Parathyroid adenoma (tissue), 2 donors: ENCODE data around the gene FUS.

Source experiments
- H2AFZ ChIP-seq: fragments of 300-600 bp; sonication (generic); one replicate; pipeline ENCODE4 v1.7.0; 2017; ENCODE audit warnings: antibody characterized with exemption, mild to moderate bottlenecking
- H3K27ac ChIP-seq: fragments of 300-600 bp; sonication (generic); one replicate; pipeline ENCODE4 v1.7.0; 2017
- H3K27me3 ChIP-seq: fragments of 300-600 bp; sonication (generic); one replicate; pipeline ENCODE4 v1.7.0; 2017; ENCODE audit warnings: low read length; ENCODE audit not compliant: control insufficient read depth, insufficient read depth
- H3K36me3 ChIP-seq: fragments of 300-600 bp; sonication (generic); one replicate; pipeline ENCODE4 v1.7.0; 2017; ENCODE audit warnings: low read length; ENCODE audit not compliant: control insufficient read depth, insufficient read depth
- H3K4me1 ChIP-seq: fragments of 300-600 bp; sonication (generic); one replicate; pipeline ENCODE4 v1.7.0; 2017; ENCODE audit warnings: control low read depth
- H3K4me2 ChIP-seq: fragments of 300-600 bp; sonication (generic); one replicate; pipeline ENCODE4 v1.7.0; 2017; ENCODE audit warnings: low read length
- H3K4me3 ChIP-seq: fragments of 300-600 bp; sonication (generic); one replicate; pipeline ENCODE4 v1.7.0; 2017; ENCODE audit warnings: low read depth, low read length
- H3K79me2 ChIP-seq: fragments of 300-600 bp; sonication (generic); one replicate; pipeline ENCODE4 v1.7.0; 2017; ENCODE audit warnings: control low read depth
- H3K9ac ChIP-seq: fragments of 300-600 bp; sonication (generic); one replicate; pipeline ENCODE4 v1.7.0; 2017; ENCODE audit warnings: mild to moderate bottlenecking
- H3K9me3 ChIP-seq: fragments of 300-600 bp; sonication (generic); one replicate; pipeline ENCODE4 v1.7.0; 2017; ENCODE audit warnings: low read length; ENCODE audit not compliant: control insufficient read depth
- CTCF ChIP-seq: fragments of 300-600 bp; sonication (generic); IDR thresholded peaks from one replicate; pipeline ENCODE4 v1.7.0; 2017; ENCODE audit warnings: antibody characterized with exemption, mild to moderate bottlenecking
- donor health status: primary hyperparathyroidism.

Gene FUS

GRCh38 chr16:31131841-31132271 is 48.1 kb upstream of the FUS start:
- TF ChIP-seq CTCF = no peak
- Histone ChIP-seq H3K9me3 (no peaks in the 10 kb centered on the region), H3K4me1 (peaks cover 40% of the 10 kb centered on the region), H3K27ac (no peak overlapping the region), H3K27me3 (no peaks in the 10 kb centered on the region), H3K36me3 (no peaks in the 10 kb centered on the region), H3K9ac (no peak overlapping the region), H3K4me3 (no peak overlapping the region), H2AFZ (no peak overlapping the region), H3K4me2 (no peak overlapping the region), H3K79me2 (peaks cover 15% of the 10 kb centered on the region)

GRCh38 chr16:31132303-31132979 is 47.5 kb upstream of the FUS start:
- Histone ChIP-seq H3K4me3 (no peak overlapping the region), H3K27me3 (no peaks in the 10 kb centered on the region), H3K27ac (no peak overlapping the region), H3K4me1 (peaks cover 40% of the 10 kb centered on the region), H3K9me3 (no peaks in the 10 kb centered on the region), H3K9ac (no peak overlapping the region), H3K79me2 (peaks cover 11% of the 10 kb centered on the region), H3K36me3 (no peaks in the 10 kb centered on the region), H2AFZ (no peak overlapping the region), H3K4me2 (no peak overlapping the region)
- TF ChIP-seq CTCF = no peak

- H3K9ac ChIP-seq = no peak overlapping the region
- peaks cover 8% of the 10 kb centered on the region for H3K79me2 ChIP-seq
- H3K36me3 ChIP-seq = no peaks in the 10 kb centered on the region
- no peaks in the 10 kb centered on the region for H3K9me3 ChIP-seq
- H3K4me1 ChIP-seq = peaks cover 40% of the 10 kb centered on the region
- H2AFZ ChIP-seq = no peak overlapping the region
- TF ChIP-seq CTCF = no peak
- H3K27ac ChIP-seq = no peak overlapping the region
- H3K4me3 ChIP-seq = no peak overlapping the region
- no peaks in the 10 kb centered on the region for H3K27me3 ChIP-seq
- H3K4me2 ChIP-seq = no peak overlapping the region
These were observed 46.9 kb upstream of the FUS start for GRCh38 chr16:31133046-31133501.

- H3K9ac ChIP-seq = no peak overlapping the region
- peak overlapping the region; percentile 59 for H3K27ac ChIP-seq
- H3K4me1 ChIP-seq = peaks cover 44% of the 10 kb centered on the region
- no peak for TF ChIP-seq CTCF
- H3K9me3 ChIP-seq = no peaks in the 10 kb centered on the region
- no peaks in the 10 kb centered on the region for H3K36me3 ChIP-seq
- H3K27me3 ChIP-seq = no peaks in the 10 kb centered on the region
- H2AFZ ChIP-seq = no peak overlapping the region
- H3K4me3 ChIP-seq = peak overlapping the region; percentile 68
- peaks cover 4% of the 10 kb centered on the region for H3K79me2 ChIP-seq
- peak overlapping the region; percentile 72 for H3K4me2 ChIP-seq
These were observed 45.8 kb upstream of the FUS start for GRCh38 chr16:31134091-31134571.
